Lower lobe of right lung (tissue), 2 donors: Measurements from ENCODE around the gene TFAP2A. TPM values are rescaled to one million over a fixed set of nuclear protein-coding genes. Genes with fewer than 3 reads are reported as not detected.

Source experiments
- ATAC-seq, 2 donors: fragments of 200-7000 bp; cut with Tn5 transposase; one replicate each; pipeline ENCODE4 v1.9.1; 2020 to 2022; ENCODE audit warnings: mild to moderate bottlenecking in 2 of 2, moderate library complexity in 2 of 2
- DNase-seq: peaks from one replicate; pipeline ENCODE4 v3.0.0-alpha.2; 2020
- H3K27ac ChIP-seq: fragments of 200-600 bp; one replicate; pipeline ENCODE4 v1.8.0; 2022
- H3K27me3 ChIP-seq: fragments of 200-600 bp; one replicate; pipeline ENCODE4 v1.8.0; 2022; ENCODE audit warnings: low read depth
- H3K36me3 ChIP-seq: fragments of 200-600 bp; one replicate; pipeline ENCODE4 v1.8.0; 2022; ENCODE audit warnings: mild to moderate bottlenecking
- H3K4me1 ChIP-seq: fragments of 200-600 bp; one replicate; pipeline ENCODE4 v1.8.0; 2022
- H3K4me3 ChIP-seq: fragments of 200-600 bp; one replicate; pipeline ENCODE4 v1.8.0; 2022; ENCODE audit warnings: mild to moderate bottlenecking
- H3K9me3 ChIP-seq: fragments of 200-600 bp; one replicate; pipeline ENCODE4 v1.8.0; 2022
- intact Hi-C: fragments of 100-400 bp; cut with DNase I; formaldehyde crosslinking; loops from one replicate; pipeline ENCODE4 v1.11.0; 2022
- total RNA-seq: library from RNA; stranded (reverse); fragmentation: NEBNext Ultra II Directional; extraction: Animal tissue kit (Norgen Biotek cat#: 25700); gene quantifications from one replicate; pipeline ENCODE4 v1.2.1, GENCODE V29; 2021
- TF ChIP-seq, protein P1 (sequence below): fragments of 200-600 bp; IDR thresholded peaks from one replicate; pipeline ENCODE4 v1.8.0; 2022; ENCODE audit warnings: antibody characterized with exemption, mild to moderate bottlenecking
- donor health status: DM: no; HTN: yes; CAD: no; lungs with severe emphysema.

The TFAP2A gene
- total RNA-seq, 1 donor from 2014 or later: 0.47 TPM

DNA sequence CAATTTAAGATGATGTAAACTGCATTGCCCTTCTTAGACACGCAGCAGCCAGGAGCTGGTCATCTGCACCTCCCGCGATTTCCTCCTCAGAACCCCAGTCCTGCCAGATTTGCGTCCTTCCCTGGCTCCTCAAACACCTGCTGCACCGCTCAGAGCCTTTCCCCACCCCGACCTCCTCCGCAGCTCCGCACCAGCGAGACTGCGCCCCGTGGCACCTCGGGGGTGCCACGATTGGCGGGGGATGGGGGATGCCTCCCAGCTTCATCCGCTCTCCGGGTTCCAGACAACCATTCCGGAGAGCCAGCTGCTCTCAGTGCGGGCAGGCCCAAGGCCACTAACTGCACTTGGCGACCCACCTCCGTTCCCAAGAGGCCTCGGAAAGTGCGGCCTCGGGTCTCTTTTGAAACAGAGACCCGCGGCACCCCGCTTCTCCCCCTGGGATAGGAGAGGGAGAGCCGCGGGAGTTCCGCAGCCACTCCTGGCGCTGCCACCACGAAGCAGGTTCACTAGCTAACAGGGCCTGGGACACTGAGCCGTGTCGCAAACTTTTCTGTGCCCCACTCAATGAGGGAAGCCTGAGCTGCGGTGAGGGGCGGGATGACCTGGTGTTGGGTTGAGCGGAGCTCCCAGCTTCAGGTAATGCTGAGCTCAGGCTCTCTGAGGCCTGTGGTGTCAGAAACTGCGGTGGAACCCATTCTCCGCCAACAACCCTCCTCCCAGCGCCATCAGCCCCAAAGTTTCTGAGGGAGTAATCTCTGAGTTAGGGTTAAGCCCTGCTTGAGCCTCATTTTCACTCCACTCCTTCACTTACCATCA is 7.3 kb upstream of the TFAP2A start:
- Histone ChIP-seq H3K4me1 (peaks cover 17% of the 10 kb centered on the region), H3K4me3 (no peak overlapping the region), H3K27me3 (peaks cover 91% of the 10 kb centered on the region), H3K27ac (no peak overlapping the region), H3K36me3 (no peaks in the 10 kb centered on the region), H3K9me3 (no peaks in the 10 kb centered on the region)
- DNase-seq (no peak), ATAC-seq (no peak)
- intact Hi-C loops: no loop called here
- TF ChIP-seq, protein P1, sequence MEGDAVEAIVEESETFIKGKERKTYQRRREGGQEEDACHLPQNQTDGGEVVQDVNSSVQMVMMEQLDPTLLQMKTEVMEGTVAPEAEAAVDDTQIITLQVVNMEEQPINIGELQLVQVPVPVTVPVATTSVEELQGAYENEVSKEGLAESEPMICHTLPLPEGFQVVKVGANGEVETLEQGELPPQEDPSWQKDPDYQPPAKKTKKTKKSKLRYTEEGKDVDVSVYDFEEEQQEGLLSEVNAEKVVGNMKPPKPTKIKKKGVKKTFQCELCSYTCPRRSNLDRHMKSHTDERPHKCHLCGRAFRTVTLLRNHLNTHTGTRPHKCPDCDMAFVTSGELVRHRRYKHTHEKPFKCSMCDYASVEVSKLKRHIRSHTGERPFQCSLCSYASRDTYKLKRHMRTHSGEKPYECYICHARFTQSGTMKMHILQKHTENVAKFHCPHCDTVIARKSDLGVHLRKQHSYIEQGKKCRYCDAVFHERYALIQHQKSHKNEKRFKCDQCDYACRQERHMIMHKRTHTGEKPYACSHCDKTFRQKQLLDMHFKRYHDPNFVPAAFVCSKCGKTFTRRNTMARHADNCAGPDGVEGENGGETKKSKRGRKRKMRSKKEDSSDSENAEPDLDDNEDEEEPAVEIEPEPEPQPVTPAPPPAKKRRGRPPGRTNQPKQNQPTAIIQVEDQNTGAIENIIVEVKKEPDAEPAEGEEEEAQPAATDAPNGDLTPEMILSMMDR: no peak

DNA sequence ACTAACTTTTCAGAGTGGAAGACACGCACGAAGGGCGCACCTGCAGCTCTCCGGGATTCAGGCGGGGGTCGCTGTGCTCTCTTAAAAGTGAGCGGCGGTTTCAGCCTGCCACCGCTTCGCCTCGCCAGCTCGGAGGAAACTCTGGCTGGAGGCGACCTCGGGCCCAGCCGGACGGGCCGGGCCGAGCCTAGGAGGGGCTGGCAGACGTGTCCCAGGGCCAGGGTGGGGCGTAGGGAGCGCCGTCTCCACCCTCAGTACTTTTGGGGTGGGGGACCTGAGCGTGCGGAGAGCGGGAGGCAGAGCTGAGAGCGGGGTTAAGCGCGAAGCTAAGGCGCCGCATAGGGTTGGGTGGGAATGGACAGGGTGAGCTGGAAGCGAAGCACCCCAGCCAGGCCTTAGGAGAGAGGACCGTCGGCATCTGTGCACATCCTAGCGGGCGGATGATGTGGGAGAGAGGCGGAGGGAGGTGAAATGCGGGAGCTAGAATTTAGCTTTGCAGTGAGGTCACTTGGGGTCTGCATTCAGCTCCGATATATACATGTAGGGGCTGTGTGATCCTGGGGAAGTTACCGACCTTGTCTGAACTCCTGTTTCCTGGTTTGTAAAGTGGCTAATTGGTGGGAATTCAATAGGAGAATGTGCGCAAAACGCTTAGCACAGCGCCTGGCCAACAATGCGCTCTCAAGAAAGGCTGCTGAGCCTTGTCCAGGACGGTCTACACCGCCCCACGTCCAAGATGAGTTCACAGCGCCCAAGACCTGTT is 6.5 kb upstream of the TFAP2A start:
- ATAC-seq (no peak), DNase-seq (no peak)
- intact Hi-C loops: no loop called here
- Histone ChIP-seq H3K4me3 (no peak overlapping the region), H3K9me3 (no peaks in the 10 kb centered on the region), H3K27ac (no peak overlapping the region), H3K4me1 (peaks cover 14% of the 10 kb centered on the region), H3K36me3 (no peaks in the 10 kb centered on the region), H3K27me3 (peaks cover 99% of the 10 kb centered on the region)
- TF ChIP-seq, protein P1: no peak

DNA sequence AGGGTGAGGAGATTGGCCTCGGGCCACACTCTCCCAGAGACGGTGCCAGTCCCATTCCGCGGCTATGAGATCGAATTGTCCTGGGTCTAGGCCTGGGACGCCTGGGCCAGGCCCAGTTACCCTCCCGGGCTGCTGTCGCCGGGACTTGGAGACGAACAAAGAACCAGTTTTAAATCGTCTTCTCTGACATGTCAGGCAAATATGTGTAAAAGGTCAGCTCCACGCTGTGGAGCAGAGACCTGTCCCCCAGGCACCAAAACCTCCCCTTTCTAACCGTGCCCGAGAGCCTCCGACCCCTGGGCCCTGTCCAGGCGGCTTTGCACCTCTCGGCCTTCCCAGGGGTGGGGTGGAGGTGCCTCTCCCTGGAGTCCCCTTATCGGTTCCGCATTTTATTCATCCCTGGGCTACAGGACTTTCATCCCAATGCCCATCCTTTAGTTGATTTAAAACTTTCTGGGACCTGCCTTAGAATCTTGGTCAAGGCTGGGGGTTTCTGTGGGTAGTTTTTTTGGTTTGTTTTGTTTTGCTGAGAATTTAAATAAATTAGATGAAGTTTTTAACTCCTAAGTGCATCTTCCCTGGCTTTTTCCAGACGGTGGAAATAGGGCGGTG is 5.8 kb upstream of the TFAP2A start:
- TF ChIP-seq, protein P1: no peak
- no peak for ATAC-seq
- Histone ChIP-seq H3K4me3 (no peak overlapping the region), H3K27ac (no peak overlapping the region), H3K4me1 (peaks cover 8% of the 10 kb centered on the region), H3K36me3 (no peaks in the 10 kb centered on the region), H3K9me3 (no peaks in the 10 kb centered on the region), H3K27me3 (peaks cover 99% of the 10 kb centered on the region)
- intact Hi-C loops: no loop called here
- no peak for DNase-seq

DNA sequence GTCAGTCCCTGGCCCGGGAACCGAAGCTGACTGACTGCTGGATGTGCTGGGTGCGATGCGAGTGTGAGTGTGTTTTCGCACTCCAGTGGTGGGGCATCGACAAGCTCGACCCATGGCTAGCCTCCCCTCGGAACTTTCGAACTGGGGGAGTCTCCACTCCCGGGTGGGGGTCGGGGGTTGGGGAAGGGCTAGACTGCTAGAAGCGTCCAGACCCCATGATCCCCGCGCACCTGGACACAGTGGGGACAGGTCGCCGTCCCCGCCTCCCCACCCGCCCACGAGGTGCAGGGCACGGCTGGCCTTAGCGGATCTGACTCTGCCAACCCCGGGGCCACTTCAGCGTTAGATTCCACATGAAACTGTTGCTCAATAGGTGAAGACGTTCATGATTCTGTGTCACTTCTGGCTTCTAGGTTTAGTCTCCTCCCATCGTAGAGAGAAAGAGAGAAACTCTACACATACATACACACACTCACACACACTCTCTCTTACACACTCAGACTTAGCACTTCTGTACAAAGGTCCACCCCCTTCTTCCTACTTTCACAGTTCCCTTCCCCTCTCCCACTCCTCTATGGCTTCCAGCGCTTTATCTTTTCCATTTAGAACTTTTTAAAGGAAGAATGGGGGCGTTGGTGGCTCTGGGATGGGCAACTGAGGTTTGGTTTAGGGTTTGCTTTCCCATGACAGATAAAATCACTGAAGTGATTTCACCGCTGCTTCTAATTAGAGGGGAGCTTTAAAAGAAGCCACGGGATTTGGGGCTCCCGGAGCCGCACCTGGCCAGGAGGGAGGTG is 5.1 kb upstream of the TFAP2A start:
- H3K27me3 ChIP-seq: peaks cover 99% of the 10 kb centered on the region
- TF ChIP-seq, protein P1: no peak
- no peaks in the 10 kb centered on the region for H3K9me3 ChIP-seq
- intact Hi-C loops: no loop called here
- H3K4me1 ChIP-seq: peaks cover 12% of the 10 kb centered on the region
- ATAC-seq (no peak), DNase-seq (no peak)
- H3K36me3 ChIP-seq: no peaks in the 10 kb centered on the region
- no peak overlapping the region for H3K27ac ChIP-seq
- H3K4me3 ChIP-seq: no peak overlapping the region
